H1 (cell line): ENCODE measurements around the gene HAND1. TPM values are rescaled to one million over a fixed set of nuclear protein-coding genes. Genes with fewer than 3 reads are reported as not detected.

Experiments
- CTCF ChIA-PET: fragments of 300-600 bp; sonication (Branson Sonifier 250); formaldehyde crosslinking; loops from one replicate; lab custom pipeline; 2021; ENCODE audit not compliant: partially characterized antibody; lab: Charles Lee
- POLR2A ChIA-PET: fragments of 300-600 bp; sonication (Branson Sonifier 250); formaldehyde crosslinking; loops from one replicate; lab custom pipeline; 2021; ENCODE audit warnings: inconsistent platforms; ENCODE audit not compliant: partially characterized antibody; lab: Charles Lee
- DNase-seq, 2 experiments: peaks; one replicate each; pipeline versions ENCODE4 v3.0.0 to v3.0.0-alpha.2; 2010 to 2022; ENCODE audit warnings: low spot score in 2 of 2, low read depth in 1 of 2, mixed read lengths in 1 of 2
- FAIRE-seq: peaks from 2 replicates; lab custom pipeline; 2011; peaks lifted over from hg19 to GRCh38; lab: Jason Lieb, UNC
- H2AFZ ChIP-seq: 2 replicates; pipeline ENCODE4 v1.8.1; 2012; ENCODE audit warnings: low read length, inconsistent platforms
- H2AK5ac ChIP-seq: 2 replicates; pipeline ENCODE4 v1.6.1; 2013; ENCODE audit warnings: low read depth, low read length
- H2BK120ac ChIP-seq: replicated peaks from 2 replicates; pipeline ENCODE3; 2013; ENCODE audit warnings: low read depth, low read length, inconsistent platforms
- H2BK12ac ChIP-seq: 2 replicates; pipeline ENCODE4 v1.6.1; 2013; ENCODE audit warnings: low read depth, low read length
- H2BK15ac ChIP-seq: 2 replicates; pipeline ENCODE4 v1.6.1; 2013; ENCODE audit warnings: low read length
- H2BK20ac ChIP-seq: 2 replicates; pipeline ENCODE4 v1.6.1; 2013; ENCODE audit warnings: low read length
- H2BK5ac ChIP-seq: 2 replicates; pipeline ENCODE4 v1.6.1; 2013; ENCODE audit warnings: low read depth, low read length
- H3K14ac ChIP-seq: 2 replicates; pipeline ENCODE4 v1.6.1; 2013; ENCODE audit warnings: inconsistent platforms; ENCODE audit not compliant: insufficient read length
- H3K18ac ChIP-seq: 2 replicates; pipeline ENCODE4 v1.6.1; 2013; ENCODE audit warnings: low read length; ENCODE audit errors: extremely low read depth
- H3K23ac ChIP-seq: 2 replicates; pipeline ENCODE4 v1.6.1; 2013; ENCODE audit warnings: inconsistent platforms; ENCODE audit not compliant: insufficient read length
- H3K23me2 ChIP-seq: 2 replicates; pipeline ENCODE4 v1.6.1; 2013; ENCODE audit warnings: low read depth, low read length
- H3K27ac ChIP-seq: 2 replicates; pipeline ENCODE4 v1.6.1; 2011; ENCODE audit warnings: low read depth, low read length, inconsistent platforms
- H3K27me3 ChIP-seq, 4 experiments: replicated peaks in 1 of 4; 1 replicate in 1 of 4; 2 replicates in 3 of 4; pipeline versions ENCODE4 v1.6.1 to v1.8.1; 2011 to 2013; ENCODE audit warnings: low read length in 3 of 4, mild to moderate bottlenecking in 3 of 4, inconsistent platforms in 2 of 4, mixed read lengths in 2 of 4, moderate library complexity in 1 of 4; ENCODE audit not compliant: control insufficient read depth in 3 of 4, insufficient read depth in 3 of 4; ENCODE audit errors: extremely low read depth in 1 of 4
- H3K36me3 ChIP-seq, 4 experiments: 2 replicates each; pipeline versions ENCODE4 v1.6.1 to v1.8.1; 2011 to 2013; ENCODE audit warnings: mild to moderate bottlenecking in 4 of 4, low read length in 3 of 4, moderate library complexity in 2 of 4, control low read depth in 1 of 4, inconsistent platforms in 1 of 4; ENCODE audit not compliant: insufficient read depth in 4 of 4, control insufficient read depth in 2 of 4
- H3K4ac ChIP-seq: replicated peaks from 2 replicates; pipeline ENCODE3; 2013; ENCODE audit warnings: low read length, low read depth, mixed read lengths, inconsistent platforms; ENCODE audit not compliant: insufficient read length
- H3K4me1 ChIP-seq, 4 experiments: replicated peaks in 1 of 4; 1 replicate in 1 of 4; 2 replicates in 3 of 4; pipeline versions ENCODE4 v1.6.1 to v1.8.1; 2011 to 2013; ENCODE audit warnings: low read length in 3 of 4, inconsistent platforms in 2 of 4, mixed read lengths in 1 of 4; ENCODE audit not compliant: insufficient read depth in 4 of 4, control insufficient read depth in 3 of 4
- H3K4me2 ChIP-seq, 2 experiments: 2 replicates each; pipeline versions ENCODE4 v1.6.1 to v1.8.1; 2011 to 2013; ENCODE audit warnings: low read depth in 2 of 2, low read length in 2 of 2, control low read depth in 1 of 2, inconsistent platforms in 1 of 2, mild to moderate bottlenecking in 1 of 2; ENCODE audit not compliant: insufficient read depth in 1 of 2
- H3K4me3 ChIP-seq, 4 experiments: fragments of 200-600, 300-600 bp in 1 of 4; sonication (generic), shearing (Covaris generic), sonication (Bioruptor Twin) in 1 of 4; 2 replicates each; pipeline versions ENCODE4 v1.5.1 to v1.8.1; 2011 to 2016; ENCODE audit warnings: low read length in 4 of 4, low read depth in 3 of 4, control low read depth in 2 of 4, inconsistent platforms in 2 of 4, mild to moderate bottlenecking in 2 of 4, mixed read lengths in 1 of 4, moderate library complexity in 1 of 4; ENCODE audit not compliant: insufficient read depth in 2 of 4; ENCODE audit errors: extremely low read depth in 1 of 4
- H3K56ac ChIP-seq: replicated peaks from 2 replicates; pipeline ENCODE3; 2013; ENCODE audit warnings: low read depth, mild to moderate bottlenecking, mixed read lengths, low read length, inconsistent platforms; ENCODE audit not compliant: insufficient read length
- H3K79me1 ChIP-seq: 2 replicates; pipeline ENCODE4 v1.6.1; 2013; ENCODE audit warnings: low read depth, low read length, control low read depth
- H3K79me2 ChIP-seq, 2 experiments: 2 replicates each; pipeline versions ENCODE4 v1.6.1 to v1.8.1; 2012 to 2013; ENCODE audit warnings: low read length in 2 of 2, mild to moderate bottlenecking in 2 of 2, inconsistent platforms in 1 of 2; ENCODE audit not compliant: insufficient read depth in 2 of 2, control insufficient read depth in 1 of 2
- H3K9ac ChIP-seq, 4 experiments: replicated peaks in 1 of 4; 1 replicate in 1 of 4; 2 replicates in 3 of 4; pipeline versions ENCODE4 v1.6.1 to v1.8.1; 2011 to 2013; ENCODE audit warnings: low read depth in 3 of 4, low read length in 3 of 4, control low read depth in 2 of 4, mild to moderate bottlenecking in 2 of 4, moderate library complexity in 2 of 4, inconsistent platforms in 1 of 4; ENCODE audit errors: extremely low read depth in 1 of 4
- H3K9me3 ChIP-seq, 2 experiments: 2 replicates each; pipeline versions ENCODE4 v1.6.1 to v1.8.1; 2012 to 2013; ENCODE audit warnings: mild to moderate bottlenecking in 2 of 2, moderate library complexity in 2 of 2, control low read depth in 1 of 2, inconsistent platforms in 1 of 2, low read depth in 1 of 2, low read length in 1 of 2, mixed read lengths in 1 of 2; ENCODE audit not compliant: insufficient read depth in 2 of 2
- H4K20me1 ChIP-seq, 2 experiments: replicated peaks in 1 of 2; 2 replicates each; pipeline versions ENCODE3 to v1.8.1; 2011 to 2013; ENCODE audit warnings: inconsistent platforms in 2 of 2, low read length in 2 of 2, mild to moderate bottlenecking in 1 of 2; ENCODE audit not compliant: insufficient read depth in 2 of 2, control insufficient read depth in 1 of 2
- H4K5ac ChIP-seq: 2 replicates; pipeline ENCODE4 v1.6.1; 2013; ENCODE audit warnings: low read length, low read depth, mixed read lengths, inconsistent platforms; ENCODE audit not compliant: insufficient read length
- H4K8ac ChIP-seq: 2 replicates; pipeline ENCODE4 v1.8.0; 2013; ENCODE audit warnings: mild to moderate bottlenecking, moderate library complexity, low read length, inconsistent platforms; ENCODE audit not compliant: insufficient read depth; ENCODE audit errors: extremely low read depth
- H4K91ac ChIP-seq: replicated peaks from 2 replicates; pipeline ENCODE3; 2013; ENCODE audit warnings: low read length, mixed read lengths, inconsistent platforms; ENCODE audit not compliant: insufficient read length
- CTBP2 ChIP-seq: IDR thresholded peaks from 2 replicates; pipeline ENCODE4 v1.7.0; 2011; ENCODE audit warnings: borderline replicate concordance, mild to moderate bottlenecking, moderate library complexity, mixed read lengths, low read length; ENCODE audit not compliant: insufficient read depth, insufficient read length
- E2F6 ChIP-seq: IDR thresholded peaks from 2 replicates; pipeline ENCODE4 v1.6.1; 2012; ENCODE audit warnings: inconsistent platforms
- FOSL1 ChIP-seq: IDR thresholded peaks from 2 replicates; pipeline ENCODE4 v1.6.1; 2011; ENCODE audit warnings: mild to moderate bottlenecking, low read depth, low read length, moderate library complexity; ENCODE audit not compliant: insufficient read depth
- RXRA ChIP-seq: IDR thresholded peaks from 2 replicates; pipeline ENCODE4 v1.6.1; 2011; ENCODE audit warnings: low read depth, mild to moderate bottlenecking, low read length, moderate library complexity; ENCODE audit not compliant: insufficient read depth
- SAP30 ChIP-seq: fragments of 300-600 bp; sonication (generic); IDR thresholded peaks from 2 replicates; pipeline ENCODE4 v1.7.1; 2012; ENCODE audit warnings: low read length, moderate library complexity, mild to moderate bottlenecking, inconsistent platforms; ENCODE audit not compliant: insufficient read depth, insufficient replicate concordance
- SIX5 ChIP-seq: IDR thresholded peaks from 2 replicates; pipeline ENCODE4 v1.6.1; 2011; ENCODE audit warnings: mild to moderate bottlenecking, low read depth, low read length
- SRF ChIP-seq: IDR thresholded peaks from 2 replicates; pipeline ENCODE4 v1.6.1; 2011; ENCODE audit warnings: mild to moderate bottlenecking, low read depth, low read length, moderate library complexity
- WGBS, 2 experiments: shearing (Covaris generic) in 1 of 2; methylation state at CpG; one replicate each; pipeline versions ENCODE4 v1.1.6 to v1.1.7; 2013 to 2015; ENCODE audit warnings: low lambda C conversion rate in 2 of 2, mixed read lengths in 2 of 2, inconsistent platforms in 1 of 2, low coverage in 1 of 2, missing lambda C conversion rate in 1 of 2; ENCODE audit not compliant: insufficient replicate concordance in 2 of 2, insufficient coverage in 1 of 2, insufficient read length in 1 of 2; ENCODE audit errors: extremely low coverage in 1 of 2, missing lambda C conversion rate in 1 of 2; 5-methylcytosine and 5-hydroxymethylcytosine counted together
- polyA plus RNA-seq, 7 experiments: library from polyadenylated mRNA; depleted of rRNA in 3 of 7; stranded (reverse) in 5 of 7; unstranded in 2 of 7; fragments of >200 nt in 5 of 7; fragments of 200-250 nt in 2 of 7; gene quantifications; 1 replicate in 5 of 7; 2 replicates in 1 of 7; 4 replicates in 1 of 7; pipeline versions ENCODE4 v1.2.1 to v1.2.3, GENCODE V29; 2011 to 2013; ENCODE audit warnings: missing spikeins in 2 of 7, mixed read lengths in 2 of 7
- total RNA-seq: library from RNA; stranded (reverse); fragmentation: NEBNext Ultra II Directional; extraction: Animal tissue kit (Norgen Biotek cat#: 25700); gene quantifications from 2 replicates; pipeline ENCODE4 v1.2.1, GENCODE V29; 2021

HAND1 gene
- total and polyA plus RNA-seq, 2 of the 8 experiments (the other 6 are each of a cell fraction or from before 2014, with no cell fraction given) = 0.06 TPM; not detected in 1

- no peaks in the 10 kb centered on the region for H3K27me3 ChIP-seq
- ChIA-PET POLR2A (interaction anchor here (3.0 kb wide), 1 partner anchor 15 kb away, joined by 7 read pairs; no protein-coding TSS in a partner anchor), CTCF (interaction anchor here (1.7 to 7.9 kb wide), 5 partner anchors 12 to 104 kb away, joined by 3 to 87 read pairs (median 15); no protein-coding TSS in a partner anchor)
- H3K9ac ChIP-seq = no peak overlapping the region
- H4K8ac ChIP-seq = no peak overlapping the region
- no peaks in the 10 kb centered on the region for H3K23me2 ChIP-seq
- peaks cover 1 to 7% (median 4%) of the 10 kb centered on the region in 4 experiments; a peak in 4 of 7 replicates for H3K4me1 ChIP-seq
- no peak overlapping the region for H3K4ac ChIP-seq
- no peak overlapping the region for H3K56ac ChIP-seq
- no peak overlapping the region for H2BK120ac ChIP-seq
- no peak overlapping the region for H3K4me2 ChIP-seq
- DNase-seq (no peak), FAIRE-seq (no peak)
- no peak overlapping the region for H3K14ac ChIP-seq
- no peak overlapping the region for H2BK20ac ChIP-seq
- H3K9me3 ChIP-seq = no peaks in the 10 kb centered on the region
- H3K23ac ChIP-seq = no peak overlapping the region
- H2AK5ac ChIP-seq = no peak overlapping the region
- no peaks in the 10 kb centered on the region for H3K79me2 ChIP-seq
- H4K20me1 ChIP-seq = no peaks in the 10 kb centered on the region
- no peak overlapping the region for H3K18ac ChIP-seq
- no peaks in the 10 kb centered on the region for H3K79me1 ChIP-seq
- no peak overlapping the region for H2AFZ ChIP-seq
- H3K36me3 ChIP-seq = no peaks in the 10 kb centered on the region
- H3K4me3 ChIP-seq = no peak overlapping the region
- no peak overlapping the region for H3K27ac ChIP-seq
- TF ChIP-seq SAP30 (no peak), FOSL1 (no peak), E2F6 (peak; percentile 52; the same call in 1 of the 2 replicates), RXRA (no peak), SIX5 (no peak), SRF (no peak), CTBP2 (no peak)
- no peak overlapping the region for H4K5ac ChIP-seq
- no peak overlapping the region for H4K91ac ChIP-seq
- 92% methylated on average over 11 of the region's 11 CpGs; no CpG with 5 or more reads in 1 of the 2 experiments for WGBS, 2 experiments
- no peak overlapping the region for H2BK15ac ChIP-seq
- no peak overlapping the region; the same call in 1 of the 2 replicates for H2BK12ac ChIP-seq
- H2BK5ac ChIP-seq = no peak overlapping the region
Measured at GRCh38 chr5:154506716-154507080, 28.7 kb upstream of the HAND1 start.
